GM23248 (cell line): ENCODE data around the gene GTPBP6.

ENCODE experiments used
- EZH2 ChIP-seq: fragments of 200-600 bp; sonication (generic); IDR thresholded peaks from 2 replicates; pipeline ENCODE4 v1.6.1; 2018; ENCODE audit warnings: antibody characterized with exemption, mild to moderate bottlenecking; ENCODE audit not compliant: insufficient read depth, poor library complexity, severe bottlenecking
- EZH2phosphoT487 ChIP-seq: fragments of 200-600 bp; sonication (generic); IDR thresholded peaks from 2 replicates; pipeline ENCODE4 v1.6.1; 2018; ENCODE audit warnings: antibody characterized with exemption, moderate library complexity, mild to moderate bottlenecking, low read depth; ENCODE audit not compliant: insufficient read depth

- no peak for TF ChIP-seq EZH2
- no peak for TF ChIP-seq EZH2phosphoT487
Observed at GRCh38 chrX:288561-288991, 30.0 kb downstream of the GTPBP6 start.
